Peyer's patch (tissue), 4 donors: Measurements from ENCODE around the gene PCP4.

Experiments used
- CTCF ChIP-seq, 6 experiments: fragments of 450-650 bp in 4 of 6; fragments of 200-600 bp in 2 of 6; sonication (generic) in 1 of 6; IDR thresholded peaks; one replicate each; pipeline ENCODE4 v1.5.1; 2017 to 2019; ENCODE audit warnings: antibody characterized with exemption in 6 of 6, mild to moderate bottlenecking in 3 of 6, moderate library complexity in 1 of 6
- POLR2A ChIP-seq, 2 donors: fragments of 450-650 bp; IDR thresholded peaks; one replicate each; pipeline ENCODE4 v1.5.1; 2017; ENCODE audit warnings: antibody characterized with exemption in 2 of 2, mild to moderate bottlenecking in 2 of 2, moderate library complexity in 2 of 2

- TF ChIP-seq POLR2A (IDR thresholded peaks at IDR 0.05) (no peak), CTCF (IDR thresholded peaks at IDR 0.05) (no peak)
These were observed 105.9 kb downstream of the PCP4 start for GRCh38 chr21:39972976-39973770.
